Common myeloid progenitor, CD34-positive (primary cell): ENCODE data around the gene KCNMB1.

Source experiments
- CTCF ChIA-PET: fragments of 350-600 bp; sonication (Branson Sonifier 250); formaldehyde crosslinking; loops from one replicate; lab custom pipeline; 2021; ENCODE audit warnings: antibody characterized with exemption; lab: Charles Lee
- POLR2A ChIA-PET: fragments of 350-600 bp; sonication (Branson Sonifier 250); formaldehyde crosslinking; loops from one replicate; lab custom pipeline; 2021; ENCODE audit warnings: antibody characterized with exemption; lab: Charles Lee
- DNase-seq, 3 donors: peaks; one replicate each; pipeline versions ENCODE4 v3.0.0 to v3.0.0-alpha.2; 2013
- H3K27ac ChIP-seq, 2 experiments: 1 replicate in 1 of 2; 2 replicates in 1 of 2; pipeline ENCODE4 v1.7.0; 2013; ENCODE audit warnings: inconsistent platforms in 2 of 2, low read length in 2 of 2, mild to moderate bottlenecking in 2 of 2, low read depth in 1 of 2, moderate library complexity in 1 of 2; ENCODE audit not compliant: severe bottlenecking in 2 of 2, insufficient read depth in 1 of 2, poor library complexity in 1 of 2
- H3K27me3 ChIP-seq, 5 experiments: replicated peaks in 2 of 5; 1 replicate in 3 of 5; 2 replicates in 2 of 5; pipeline versions ENCODE4 v1.6.1 to v1.7.0; 2013; ENCODE audit warnings: low read length in 4 of 5, mild to moderate bottlenecking in 2 of 5, moderate library complexity in 2 of 5, inconsistent platforms in 1 of 5; ENCODE audit not compliant: insufficient read depth in 5 of 5, control insufficient read depth in 4 of 5
- H3K36me3 ChIP-seq, 4 experiments: 1 replicate in 2 of 4; 2 replicates in 2 of 4; pipeline versions ENCODE4 v1.6.1 to v1.7.0; 2013; ENCODE audit warnings: low read length in 3 of 4, control low read depth in 1 of 4, mild to moderate bottlenecking in 1 of 4; ENCODE audit not compliant: control insufficient read depth in 4 of 4, insufficient read depth in 4 of 4
- H3K4me1 ChIP-seq, 4 experiments: 1 replicate in 3 of 4; 2 replicates in 1 of 4; pipeline versions ENCODE4 v1.6.1 to v1.7.1; 2013; ENCODE audit warnings: low read length in 3 of 4, mild to moderate bottlenecking in 3 of 4, control low read depth in 1 of 4, inconsistent platforms in 1 of 4, moderate library complexity in 1 of 4; ENCODE audit not compliant: control insufficient read depth in 4 of 4, insufficient read depth in 4 of 4; ENCODE audit errors: control extremely low read depth in 1 of 4
- H3K4me3 ChIP-seq, 7 experiments: 1 replicate in 4 of 7; 2 replicates in 3 of 7; pipeline versions ENCODE4 v1.5.1 to v1.7.0; 2013; ENCODE audit warnings: mild to moderate bottlenecking in 7 of 7, low read length in 6 of 7, moderate library complexity in 6 of 7, inconsistent platforms in 2 of 7, low read depth in 2 of 7, control low read depth in 1 of 7; ENCODE audit not compliant: insufficient read depth in 4 of 7, control insufficient read depth in 1 of 7; ENCODE audit errors: extremely low read depth in 1 of 7
- H3K9me3 ChIP-seq, 5 experiments: 1 replicate in 4 of 5; 2 replicates in 1 of 5; pipeline versions ENCODE4 v1.6.1 to v1.7.1; 2013; ENCODE audit warnings: low read length in 4 of 5, mild to moderate bottlenecking in 2 of 5, inconsistent platforms in 1 of 5, low read depth in 1 of 5, moderate library complexity in 1 of 5; ENCODE audit not compliant: control insufficient read depth in 4 of 5, insufficient read depth in 2 of 5; ENCODE audit errors: control extremely low read depth in 1 of 5
- WGBS: methylation state at CpG from one replicate; pipeline ENCODE4 v1.1.5; 2013; ENCODE audit not compliant: insufficient coverage; 5-methylcytosine and 5-hydroxymethylcytosine counted together

KCNMB1 gene

DNA sequence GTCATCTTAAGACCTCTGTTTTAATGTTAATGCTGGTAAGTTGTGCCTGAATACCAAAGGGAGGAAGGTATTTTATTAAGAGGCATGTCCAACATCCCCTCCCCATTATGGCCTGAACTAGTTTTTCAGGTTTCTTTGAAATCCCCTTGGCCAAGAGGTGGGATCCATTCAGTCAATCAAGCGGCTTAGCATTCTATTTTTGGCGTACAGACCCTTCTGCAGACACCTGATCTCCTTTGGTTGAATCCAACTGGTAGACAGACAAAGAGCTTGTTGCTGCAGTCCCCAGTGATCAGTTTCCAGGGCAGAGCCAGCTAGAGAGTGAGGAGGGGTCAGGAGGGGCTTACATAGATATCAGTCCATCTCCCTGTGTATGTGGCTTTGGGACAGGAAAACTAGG, 7.9 kb upstream of the KCNMB1 start:
- Histone ChIP-seq H3K27me3 (no peaks in the 10 kb centered on the region), H3K27ac (no peak overlapping the region), H3K4me1 (peaks cover 0 to 13% (median 10%) of the 10 kb centered on the region in 4 experiments), H3K4me3 (no peak overlapping the region), H3K9me3 (no peaks in the 10 kb centered on the region), H3K36me3 (no peaks in the 10 kb centered on the region)
- 94% methylated on average over 2 of the region's 2 CpGs for WGBS
- ChIA-PET CTCF (interaction anchor here (2.1 kb wide), 1 partner anchor 63 kb away, joined by 5 read pairs; no protein-coding TSS in a partner anchor), POLR2A (no interaction called here)
- no peak for DNase-seq

- Histone ChIP-seq H3K27me3 (no peaks in the 10 kb centered on the region), H3K4me1 (peaks cover 0 to 24% (median 18%) of the 10 kb centered on the region in 4 experiments), H3K4me3 (peak overlapping the region in 1 of 7 experiments; percentile 2), H3K9me3 (no peaks in the 10 kb centered on the region), H3K27ac (no peak overlapping the region), H3K36me3 (no peaks in the 10 kb centered on the region)
- WGBS: 16% methylated on average over 3 of the region's 8 CpGs
- DNase-seq: peak in 2 of 3 donors; percentile 32 to 44
- ChIA-PET POLR2A (no interaction called here), CTCF (interaction anchor here (1.1 to 1.8 kb wide), 5 partner anchors 10 to 127 kb away, joined by 3 to 6 read pairs (median 4); no protein-coding TSS in a partner anchor)
Observed at GRCh38 chr5:170393958-170394357, 4.8 kb upstream of the KCNMB1 start.

DNA sequence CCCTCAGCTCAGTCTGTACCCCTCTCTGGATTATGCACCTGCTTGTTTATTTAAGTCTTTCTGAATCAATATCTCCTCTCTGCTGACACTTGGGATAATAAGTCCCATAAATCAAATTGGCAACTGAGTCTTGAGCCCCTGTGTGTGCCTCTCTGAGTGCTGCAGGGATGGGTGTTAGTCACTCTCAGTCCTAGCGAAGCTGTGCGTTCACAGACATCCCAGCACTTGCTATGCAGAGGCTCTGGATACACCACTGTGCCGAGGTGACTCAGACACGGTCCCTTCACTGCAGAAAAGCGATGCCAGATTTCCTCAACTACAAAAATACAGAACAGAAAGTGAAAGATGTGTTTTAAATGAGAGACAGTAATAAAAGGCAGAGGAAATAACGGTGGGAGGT, 4.1 kb upstream of the KCNMB1 start:
- CTCF ChIA-PET: interaction anchor here (1.1 to 1.6 kb wide), 3 partner anchors 9 to 126 kb away, joined by 3 to 6 read pairs (median 4); no protein-coding TSS in a partner anchor
- Histone ChIP-seq H3K27me3 (no peaks in the 10 kb centered on the region), H3K9me3 (no peaks in the 10 kb centered on the region), H3K36me3 (no peaks in the 10 kb centered on the region), H3K27ac (no peak overlapping the region), H3K4me1 (peaks cover 0 to 29% (median 23%) of the 10 kb centered on the region in 4 experiments), H3K4me3 (no peak overlapping the region)
- peak; percentile 25 to 84 (median 80) for DNase-seq
- POLR2A ChIA-PET: no interaction called here
- 65% methylated on average over 6 of the region's 6 CpGs for WGBS

DNA sequence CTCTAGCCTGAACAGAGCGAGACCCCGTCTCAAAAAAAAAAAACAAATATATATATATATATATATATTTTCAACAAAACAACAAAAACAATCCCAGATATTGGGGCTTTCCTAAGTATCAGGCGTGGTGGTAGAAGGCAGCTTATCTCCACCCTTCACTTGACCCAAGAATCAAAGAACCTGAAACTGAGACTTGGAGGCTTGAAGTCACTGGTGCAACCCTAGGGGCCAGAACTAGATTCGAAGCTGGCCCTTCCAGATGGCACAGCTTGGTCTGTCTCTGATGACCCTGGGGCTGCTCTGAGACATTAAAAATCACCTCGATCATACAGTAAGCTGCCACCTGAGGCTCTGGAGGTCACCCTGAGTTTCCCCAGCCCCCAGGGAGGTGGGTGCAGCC, 1.3 kb upstream of the KCNMB1 start:
- ChIA-PET POLR2A (no interaction called here), CTCF (interaction anchor here (0.5 to 1.4 kb wide), 5 partner anchors 10 to 110 kb away, joined by 3 to 4 read pairs (median 3); no protein-coding TSS in a partner anchor)
- H3K36me3 ChIP-seq: no peaks in the 10 kb centered on the region
- 100% methylated on average over 2 of the region's 5 CpGs for WGBS
- peaks cover 0 to 33% (median 26%) of the 10 kb centered on the region in 4 experiments for H3K4me1 ChIP-seq
- no peaks in the 10 kb centered on the region for H3K27me3 ChIP-seq
- no peaks in the 10 kb centered on the region for H3K9me3 ChIP-seq
- H3K27ac ChIP-seq: no peak overlapping the region
- no peak overlapping the region for H3K4me3 ChIP-seq
- DNase-seq: no peak

DNA sequence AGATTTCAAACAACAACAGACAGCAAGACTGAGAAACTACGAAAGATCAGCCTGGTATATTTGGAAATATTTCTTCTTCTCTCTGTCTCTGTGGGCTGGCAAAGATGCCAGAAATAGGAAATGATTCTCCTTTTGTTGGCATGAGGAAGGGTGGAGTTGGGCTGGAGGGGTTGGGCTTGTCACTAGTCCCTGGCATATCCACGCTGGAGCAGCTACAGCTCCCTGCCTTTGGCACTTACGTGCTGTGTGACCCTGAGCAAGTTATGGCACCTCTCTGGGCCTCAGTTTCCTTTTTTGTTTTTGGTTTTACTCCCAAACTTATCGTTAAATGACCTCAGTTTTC, 354 bp upstream of the KCNMB1 start:
- H3K36me3 ChIP-seq: no peaks in the 10 kb centered on the region
- ChIA-PET CTCF (interaction anchor here (0.7 to 2.3 kb wide), 6 partner anchors 9 to 121 kb away, joined by 3 to 9 read pairs (median 4); no protein-coding TSS in a partner anchor), POLR2A (no interaction called here)
- H3K4me3 ChIP-seq: peak overlapping the region in 5 of 7 experiments; percentile 29 to 71 (median 37)
- no peak overlapping the region for H3K27ac ChIP-seq
- peaks cover 0 to 33% (median 26%) of the 10 kb centered on the region in 4 experiments for H3K4me1 ChIP-seq
- H3K9me3 ChIP-seq: no peaks in the 10 kb centered on the region
- peak in 2 of 3 donors; percentile 15 to 33 for DNase-seq
- no peaks in the 10 kb centered on the region for H3K27me3 ChIP-seq
- 77% methylated on average over 4 of the region's 4 CpGs for WGBS

DNA sequence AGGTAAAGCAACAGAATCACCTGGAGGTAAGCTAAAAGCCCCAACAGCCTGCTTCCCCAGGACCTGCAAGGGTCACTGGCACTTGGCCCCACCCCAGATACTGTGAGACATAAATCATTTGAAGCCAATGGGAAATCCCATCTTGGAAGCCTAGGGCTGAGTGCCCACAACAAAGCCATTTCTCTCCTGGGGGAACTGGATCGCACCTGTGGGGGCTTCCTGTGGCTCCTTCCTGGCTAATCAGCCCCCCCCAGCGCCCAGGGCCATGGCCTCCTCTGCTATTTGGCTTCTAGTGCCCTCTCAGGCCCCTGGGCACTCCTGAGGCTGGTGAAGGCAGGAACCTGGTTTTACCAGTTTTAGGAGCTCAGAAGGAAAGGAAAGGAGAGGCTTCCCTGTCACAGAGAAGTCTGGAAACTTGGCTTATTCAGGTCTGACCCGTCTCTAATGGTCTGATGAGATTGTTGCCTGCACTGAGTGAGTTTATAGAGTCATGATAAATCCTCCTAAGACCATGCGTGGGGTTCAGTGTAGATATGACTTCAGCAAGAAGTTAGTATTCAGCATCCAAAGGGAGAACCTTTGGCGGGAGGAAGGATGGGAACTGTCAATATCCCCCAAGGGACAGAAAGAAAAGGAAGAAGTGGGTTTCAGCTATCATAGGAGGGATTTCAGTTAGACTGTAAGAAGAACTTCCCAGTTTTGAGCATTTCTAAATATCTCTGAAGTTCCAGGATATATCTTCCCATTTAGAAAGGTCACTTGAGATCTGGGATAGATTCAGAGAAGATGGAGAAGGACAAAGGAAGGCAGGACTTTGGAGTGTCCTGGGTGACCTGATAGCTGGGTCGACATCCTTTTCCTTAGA, 1.2 kb downstream of the KCNMB1 start:
- H3K27ac ChIP-seq: no peak overlapping the region

More for the DNA sequence above, 1.2 kb downstream of the KCNMB1 start:
- no peaks in the 10 kb centered on the region for H3K9me3 ChIP-seq
- H3K36me3 ChIP-seq: no peaks in the 10 kb centered on the region
- no peak overlapping the region for H3K4me3 ChIP-seq
- 77% methylated on average over 5 of the region's 6 CpGs for WGBS
- POLR2A ChIA-PET: interaction anchor here (0.8 kb wide), 1 partner anchor 158 kb away, joined by 3 read pairs; no protein-coding TSS in a partner anchor
- no peaks in the 10 kb centered on the region for H3K27me3 ChIP-seq
- CTCF ChIA-PET: interaction anchor here (0.8 to 2.3 kb wide), 9 partner anchors 8 to 121 kb away, joined by 3 to 9 read pairs (median 4); no protein-coding TSS in a partner anchor
- H3K4me1 ChIP-seq: peaks cover 0 to 21% (median 16%) of the 10 kb centered on the region in 4 experiments
- DNase-seq: no peak
